Measurements from ENCODE around the gene PRDM16.

DNA sequence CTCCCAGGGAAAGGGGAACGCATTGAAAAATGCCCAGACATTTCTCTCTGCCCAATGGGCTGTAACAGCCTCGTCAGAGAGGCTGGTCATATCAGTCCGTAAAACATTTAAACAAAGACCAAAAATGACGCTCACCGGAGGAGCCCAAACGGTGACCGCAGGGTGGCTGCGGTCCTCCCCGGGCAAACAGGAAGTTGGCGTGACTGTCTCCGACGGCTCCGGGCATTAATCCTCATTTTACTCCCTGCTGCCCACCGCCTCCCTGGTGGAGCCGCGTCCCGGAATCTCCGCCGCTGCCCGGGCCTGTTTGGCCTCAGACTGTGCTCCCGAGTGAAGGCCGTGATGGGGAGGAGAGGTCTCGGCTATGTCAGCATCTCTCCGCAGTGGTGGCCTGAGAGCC is 9.9 kb downstream of the PRDM16 start:
- TF ChIP-seq CTCF (conservative IDR thresholded peaks at IDR 0.05; ENCODE audit: low read length) = no peak
- TF ChIP-seq EZH2phosphoT487 (IDR thresholded peaks at IDR 0.05; ENCODE audit: borderline replicate concordance) = no peak
